ENCODE results near the gene TRIM4.

TRIM4 gene

DNA sequence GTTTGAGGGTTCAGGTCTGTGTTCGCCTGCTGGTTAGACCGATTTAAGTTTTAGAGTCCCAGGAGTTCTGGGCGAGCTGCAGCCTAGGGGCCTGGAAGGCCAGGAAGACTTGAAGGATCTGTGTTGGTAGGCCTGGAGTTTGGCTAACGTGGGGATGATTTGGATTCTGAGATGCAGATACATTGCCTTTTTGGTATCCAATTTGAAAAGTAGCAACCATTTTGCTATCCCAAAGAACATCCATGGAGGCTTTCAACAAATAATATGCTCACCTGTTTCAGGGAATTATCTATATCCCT, 433 bp upstream of the TRIM4 start:
- TF ChIP-seq, protein P1, sequence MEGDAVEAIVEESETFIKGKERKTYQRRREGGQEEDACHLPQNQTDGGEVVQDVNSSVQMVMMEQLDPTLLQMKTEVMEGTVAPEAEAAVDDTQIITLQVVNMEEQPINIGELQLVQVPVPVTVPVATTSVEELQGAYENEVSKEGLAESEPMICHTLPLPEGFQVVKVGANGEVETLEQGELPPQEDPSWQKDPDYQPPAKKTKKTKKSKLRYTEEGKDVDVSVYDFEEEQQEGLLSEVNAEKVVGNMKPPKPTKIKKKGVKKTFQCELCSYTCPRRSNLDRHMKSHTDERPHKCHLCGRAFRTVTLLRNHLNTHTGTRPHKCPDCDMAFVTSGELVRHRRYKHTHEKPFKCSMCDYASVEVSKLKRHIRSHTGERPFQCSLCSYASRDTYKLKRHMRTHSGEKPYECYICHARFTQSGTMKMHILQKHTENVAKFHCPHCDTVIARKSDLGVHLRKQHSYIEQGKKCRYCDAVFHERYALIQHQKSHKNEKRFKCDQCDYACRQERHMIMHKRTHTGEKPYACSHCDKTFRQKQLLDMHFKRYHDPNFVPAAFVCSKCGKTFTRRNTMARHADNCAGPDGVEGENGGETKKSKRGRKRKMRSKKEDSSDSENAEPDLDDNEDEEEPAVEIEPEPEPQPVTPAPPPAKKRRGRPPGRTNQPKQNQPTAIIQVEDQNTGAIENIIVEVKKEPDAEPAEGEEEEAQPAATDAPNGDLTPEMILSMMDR (IDR thresholded peaks at IDR 0.05; ENCODE audit: low read depth, low read length), result no peak
- peak overlapping the region; percentile 75 to 89 for H3K4me3 ChIP-seq (replicated peaks in 1 of 2; ENCODE audit: low read depth in 2 of 2, low read length in 2 of 2)
- DNase-seq (ENCODE audit: low read depth in 2 of 2), result no peak

DNA sequence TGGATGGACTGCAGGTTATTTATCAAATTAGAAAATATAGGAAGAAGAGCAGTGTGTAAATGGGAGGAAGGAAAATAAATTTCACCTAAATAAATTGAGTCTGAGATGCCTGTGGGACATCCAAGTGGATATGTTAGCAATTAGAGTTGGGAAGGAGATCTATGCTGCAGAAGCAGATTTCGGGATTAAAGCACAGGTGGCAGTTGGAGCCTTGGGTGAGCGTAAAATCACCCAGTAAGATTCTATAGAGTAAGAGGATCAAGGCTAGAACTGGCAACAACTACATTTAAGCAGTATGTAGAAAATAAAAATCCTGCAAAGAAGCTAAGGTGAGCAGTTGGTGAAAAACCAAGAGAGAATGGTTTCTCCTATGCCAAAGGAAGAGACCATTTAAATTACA, 8.4 kb downstream of the TRIM4 start:
- H3K4me3 ChIP-seq (replicated peaks in 1 of 2; ENCODE audit: low read depth in 2 of 2, low read length in 2 of 2), result no peak overlapping the region
- TF ChIP-seq, protein P1 (IDR thresholded peaks at IDR 0.05; ENCODE audit: low read depth, low read length), result no peak
- no peak for DNase-seq (ENCODE audit: low read depth in 2 of 2)

DNA sequence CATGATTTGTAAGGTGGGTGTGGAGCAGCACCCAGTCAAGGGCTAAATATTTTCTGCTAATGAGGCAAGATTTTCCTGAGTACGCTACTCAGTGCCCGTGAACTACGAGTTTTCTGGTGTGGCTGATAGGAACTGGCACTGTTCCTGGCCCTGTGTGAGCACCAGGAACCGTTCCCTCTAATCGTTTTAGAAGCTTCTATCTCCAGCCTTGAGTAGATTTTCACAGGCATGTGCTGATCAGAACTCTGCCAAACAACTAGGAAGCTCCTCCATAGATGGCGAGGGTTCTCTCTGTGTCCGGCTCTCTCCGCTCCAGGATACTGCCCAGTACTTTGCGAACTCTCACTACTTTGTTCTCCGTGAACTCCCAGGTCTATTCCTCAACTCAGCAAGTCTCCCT, 17.7 kb downstream of the TRIM4 start:
- DNase-seq (ENCODE audit: low read depth in 2 of 2), result no peak
- TF ChIP-seq, protein P1 (IDR thresholded peaks at IDR 0.05; ENCODE audit: low read depth, low read length), result no peak
- H3K4me3 ChIP-seq (replicated peaks in 1 of 2; ENCODE audit: low read depth in 2 of 2, low read length in 2 of 2), result no peak overlapping the region

DNA sequence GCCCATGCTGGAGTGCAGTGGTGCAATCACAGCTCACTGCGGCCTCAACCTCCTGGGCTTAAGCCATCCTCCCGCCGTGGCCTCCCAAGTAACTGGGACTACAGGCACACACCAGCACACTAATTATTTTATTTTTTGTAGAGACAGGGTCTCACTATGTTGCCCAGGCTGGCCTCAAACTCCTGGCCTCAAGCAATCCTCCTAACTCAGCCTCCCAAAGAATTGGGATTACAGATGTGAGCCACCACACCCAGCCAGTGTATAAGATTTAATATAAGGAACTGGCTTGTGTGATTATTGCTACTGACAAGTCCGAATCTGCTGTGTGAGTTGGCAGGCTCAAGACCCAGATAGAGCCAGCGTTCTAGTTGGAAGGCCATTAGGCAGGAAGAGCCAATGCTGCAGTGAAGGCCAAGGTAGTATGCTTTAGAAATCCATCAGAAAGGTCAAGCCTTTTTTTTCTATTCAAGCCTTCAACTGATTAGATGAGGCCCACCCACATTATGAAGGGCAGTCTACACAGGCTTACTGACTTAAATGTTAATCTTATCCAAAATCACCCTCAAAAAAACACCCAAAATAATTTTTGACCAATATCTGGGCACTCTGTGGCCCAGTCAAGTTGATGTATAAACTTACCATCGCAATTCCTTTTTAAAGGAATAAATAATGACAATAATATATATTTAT, 19.4 kb downstream of the TRIM4 start:
- H3K4me3 ChIP-seq (replicated peaks in 1 of 2; ENCODE audit: low read depth in 2 of 2, low read length in 2 of 2), result no peak overlapping the region
- TF ChIP-seq, protein P1 (IDR thresholded peaks at IDR 0.05; ENCODE audit: low read depth, low read length), result no peak
- DNase-seq (ENCODE audit: low read depth in 2 of 2), result no peak

DNA sequence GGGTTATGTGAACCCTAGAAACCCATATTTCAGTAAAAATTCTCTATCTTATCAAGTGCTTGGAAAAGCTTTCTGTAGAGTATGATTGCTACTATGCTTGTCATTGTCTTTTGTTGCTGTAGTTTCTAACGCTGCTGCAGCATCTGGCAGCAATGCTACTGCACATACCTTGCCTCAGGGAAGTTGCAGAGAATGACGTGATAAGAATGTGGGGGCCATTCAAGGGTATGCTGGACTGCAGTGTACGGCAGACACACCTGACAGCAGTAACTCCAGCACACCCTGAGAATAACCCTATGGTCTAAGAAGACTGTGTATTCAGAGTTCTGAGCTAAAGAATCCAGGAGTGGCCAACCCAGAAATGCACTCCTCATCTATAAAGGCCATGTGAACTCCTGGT, 20.5 kb downstream of the TRIM4 start:
- no peak for DNase-seq (ENCODE audit: low read depth in 2 of 2)
- TF ChIP-seq, protein P1 (IDR thresholded peaks at IDR 0.05; ENCODE audit: low read depth, low read length), result no peak
- no peak overlapping the region for H3K4me3 ChIP-seq (replicated peaks in 1 of 2; ENCODE audit: low read depth in 2 of 2, low read length in 2 of 2)

DNA sequence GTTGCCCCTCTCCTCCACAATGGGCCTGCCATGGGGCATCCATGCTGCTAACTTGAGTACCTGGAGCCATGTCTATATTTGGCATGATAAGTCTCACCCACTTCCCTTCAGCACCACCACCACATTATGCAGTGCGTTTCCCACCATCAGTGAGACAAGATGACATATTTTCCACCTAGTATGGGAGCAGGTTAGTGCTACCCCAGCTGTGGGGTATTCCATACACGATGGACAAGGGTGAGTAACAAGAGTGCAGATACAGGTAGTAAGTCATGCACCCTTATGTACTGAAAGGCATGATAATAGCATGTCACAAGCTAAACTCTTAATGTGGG, 21.3 kb downstream of the TRIM4 start:
- TF ChIP-seq, protein P1 (IDR thresholded peaks at IDR 0.05; ENCODE audit: low read depth, low read length), result no peak
- no peak overlapping the region for H3K4me3 ChIP-seq (replicated peaks in 1 of 2; ENCODE audit: low read depth in 2 of 2, low read length in 2 of 2)
- no peak for DNase-seq (ENCODE audit: low read depth in 2 of 2)
